ENCODE data around the gene CAGE1. TPM values are rescaled to one million over a fixed set of nuclear protein-coding genes. Genes with fewer than 3 reads are reported as not detected.
"Not testable (repeated sequence)": the region's sequence is repeated elsewhere in the genome, so short reads cannot be mapped to it uniquely, and the experiment has no call there.

CAGE1 gene
- total RNA-seq, 1 donor: 1.1 TPM

GRCh38 chr6:7341271-7341670 is 48.3 kb downstream of the CAGE1 start:
- DNase-seq (ENCODE audit: low read depth in 2 of 3, low spot score in 2 of 3): no peak

GRCh38 chr6:7339007-7339732 is 50.4 kb downstream of the CAGE1 start:
- peak in 2 of 3 donors; percentile 48 to 72 for DNase-seq (ENCODE audit: low read depth in 2 of 3, low spot score in 2 of 3)

GRCh38 chr6:7338031-7338430 is 51.5 kb downstream of the CAGE1 start:
- no peak for DNase-seq (ENCODE audit: low read depth in 2 of 3, low spot score in 2 of 3)

GRCh38 chr6:7335519-7335918 is 54.0 kb downstream of the CAGE1 start:
- DNase-seq (ENCODE audit: low read depth in 2 of 3, low spot score in 2 of 3): no peak

- DNase-seq (ENCODE audit: low read depth in 2 of 3, low spot score in 2 of 3): no peak
Observed at GRCh38 chr6:7334685-7335084, 54.9 kb downstream of the CAGE1 start.

GRCh38 chr6:7332090-7332745 is 57.3 kb downstream of the CAGE1 start:
- no peak for DNase-seq (ENCODE audit: low read depth in 2 of 3, low spot score in 2 of 3)

- no peak for DNase-seq (ENCODE audit: low read depth in 2 of 3, low spot score in 2 of 3)
Observed at GRCh38 chr6:7331452-7331851, 58.1 kb downstream of the CAGE1 start.

- DNase-seq (ENCODE audit: low read depth in 2 of 3, low spot score in 2 of 3): no peak
Observed at GRCh38 chr6:7328243-7328642, 61.3 kb downstream of the CAGE1 start.

GRCh38 chr6:7325750-7326149 is 63.8 kb downstream of the CAGE1 start:
- no peak for DNase-seq (ENCODE audit: low read depth in 2 of 3, low spot score in 2 of 3)

GRCh38 chr6:7324520-7324919 is 65.0 kb downstream of the CAGE1 start:
- DNase-seq (ENCODE audit: low read depth in 2 of 3, low spot score in 2 of 3): peak in 1 of 3 donors; percentile 53

GRCh38 chr6:7323074-7323473 is 66.5 kb downstream of the CAGE1 start:
- DNase-seq (ENCODE audit: low read depth in 2 of 3, low spot score in 2 of 3): no peak

- not testable (repeated sequence) for DNase-seq (ENCODE audit: low read depth in 2 of 3, low spot score in 2 of 3)
Observed at GRCh38 chr6:7321866-7322265, 67.7 kb downstream of the CAGE1 start.

- DNase-seq (ENCODE audit: low read depth in 2 of 3, low spot score in 2 of 3): not testable (repeated sequence)
Observed at GRCh38 chr6:7319406-7319805, 70.1 kb downstream of the CAGE1 start.

- no peak for DNase-seq (ENCODE audit: low read depth in 2 of 3, low spot score in 2 of 3)
Observed at GRCh38 chr6:7317538-7317937, 72.0 kb downstream of the CAGE1 start.

- DNase-seq (ENCODE audit: low read depth in 2 of 3, low spot score in 2 of 3): no peak
Observed at GRCh38 chr6:7316658-7317533, 72.6 kb downstream of the CAGE1 start.

- DNase-seq (ENCODE audit: low read depth in 2 of 3, low spot score in 2 of 3): peak in 1 of 3 donors; percentile 41
Observed at GRCh38 chr6:7315948-7316365, 73.6 kb downstream of the CAGE1 start.

GRCh38 chr6:7315087-7315947 is 74.2 kb downstream of the CAGE1 start:
- not testable (repeated sequence) for DNase-seq (ENCODE audit: low read depth in 2 of 3, low spot score in 2 of 3)

GRCh38 chr6:7314414-7314813 is 75.1 kb downstream of the CAGE1 start:
- no peak for DNase-seq (ENCODE audit: low read depth in 2 of 3, low spot score in 2 of 3)

- peak in 1 of 3 donors; percentile 2 for DNase-seq (ENCODE audit: low read depth in 2 of 3, low spot score in 2 of 3)
Observed at GRCh38 chr6:7313505-7314165, 75.9 kb downstream of the CAGE1 start.

All from hematopoietic multipotent progenitor cell (in vitro differentiated cells).